ENCODE data around the gene CBX7.

Gene CBX7

DNA sequence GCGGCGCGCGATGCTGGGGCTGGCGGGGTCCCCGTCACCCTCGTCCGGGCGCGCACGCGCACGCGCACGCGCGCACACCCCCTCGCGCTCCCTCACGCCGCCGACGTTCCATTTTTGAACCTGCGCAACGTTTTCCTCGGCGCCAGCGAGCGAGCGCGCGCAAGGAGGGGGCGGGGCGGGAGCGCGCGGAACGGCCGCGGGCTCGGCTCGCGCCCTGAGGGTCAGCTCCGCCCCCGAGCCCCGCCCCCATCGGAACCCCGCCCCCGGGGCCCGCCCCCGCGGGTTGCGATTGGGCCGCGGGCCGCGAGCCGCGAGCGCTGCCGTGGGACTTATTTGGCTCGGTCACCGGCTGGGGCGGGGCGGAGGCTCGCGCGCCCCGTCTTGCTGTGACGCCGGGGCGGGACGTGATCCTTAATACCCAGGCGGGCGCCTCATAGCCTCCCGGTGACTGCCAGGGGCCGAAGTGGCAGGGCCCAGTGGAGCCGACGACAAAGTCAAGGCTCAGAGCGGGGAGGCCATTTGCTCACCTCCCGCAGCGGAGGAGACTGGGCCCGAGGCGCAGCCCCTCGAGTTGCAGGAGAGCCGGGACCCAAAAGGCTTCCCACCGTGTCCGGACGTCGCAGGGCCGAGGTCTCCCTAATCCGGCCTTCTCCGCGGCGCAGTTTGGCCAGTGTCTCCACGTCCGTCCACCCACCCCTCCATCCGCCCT lies at the start of gene CBX7:
Gene CBX7 (minus strand): TSS at position 170 of the 709 bp plus-strand sequence. CDS start 236 bp downstream, outside the sequence.
- DNase-seq (ENCODE audit: low spot score), result peak; percentile 96

DNA sequence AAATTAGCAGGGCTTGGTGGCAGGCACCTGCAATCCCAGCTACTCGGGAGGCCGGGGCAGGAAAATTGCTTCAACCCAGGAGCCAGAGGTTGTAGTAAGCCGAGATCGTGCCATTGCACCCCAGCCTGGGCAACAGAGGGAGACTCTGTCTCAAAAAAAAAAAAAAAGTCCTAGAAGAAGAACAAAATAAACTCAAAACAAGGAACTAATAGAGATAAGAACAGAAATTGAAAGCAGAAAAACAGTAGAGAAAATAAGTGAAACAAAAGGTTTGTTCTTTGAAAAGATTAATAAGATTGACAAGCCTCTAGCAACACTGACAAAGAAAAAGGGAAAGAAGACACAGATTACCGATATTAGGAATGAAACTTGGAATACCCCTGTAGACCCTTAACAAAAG lies 45.1 kb upstream of the CBX7 start:
- no peak for DNase-seq (ENCODE audit: low spot score)

DNA sequence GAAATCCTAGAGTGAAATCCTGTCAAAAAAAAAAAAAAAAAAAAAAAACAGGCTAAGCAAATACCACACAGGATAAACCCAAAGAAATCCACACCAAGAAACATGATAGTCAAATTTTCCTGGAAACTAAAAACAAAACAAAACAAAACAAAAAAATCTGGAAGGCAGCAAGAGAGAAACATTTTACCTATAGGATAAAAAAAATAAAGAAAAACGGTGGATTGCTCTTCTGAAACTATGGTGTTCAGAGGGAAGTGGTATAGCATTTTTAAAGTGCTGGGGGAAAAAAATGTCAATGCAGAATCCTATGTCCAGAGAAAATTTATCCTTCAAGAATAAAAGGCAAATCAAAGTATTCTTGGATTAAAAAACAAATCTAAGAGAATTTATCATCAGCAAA lies 41.6 kb upstream of the CBX7 start:
- no peak for DNase-seq (ENCODE audit: low spot score)

DNA sequence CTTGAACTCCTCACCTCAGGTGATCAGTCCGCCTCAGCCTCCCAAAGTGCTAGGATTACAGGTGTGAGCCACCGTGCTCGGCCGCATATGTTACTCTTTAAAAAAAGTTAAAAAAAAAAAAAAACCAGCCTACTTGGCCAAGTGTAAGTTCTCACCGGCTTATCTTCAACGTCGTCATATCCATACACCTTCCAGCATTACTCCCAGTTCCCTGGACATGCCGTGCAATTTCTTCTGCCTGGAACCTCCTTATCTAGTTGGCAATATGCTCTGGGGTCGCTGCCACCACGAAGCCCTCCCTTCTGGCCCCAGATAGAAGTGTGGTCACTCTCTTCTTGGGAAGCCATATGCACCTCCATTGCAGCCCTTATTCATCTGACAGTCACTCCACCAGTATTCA lies 36.3 kb upstream of the CBX7 start:
- DNase-seq (ENCODE audit: low spot score), result no peak

DNA sequence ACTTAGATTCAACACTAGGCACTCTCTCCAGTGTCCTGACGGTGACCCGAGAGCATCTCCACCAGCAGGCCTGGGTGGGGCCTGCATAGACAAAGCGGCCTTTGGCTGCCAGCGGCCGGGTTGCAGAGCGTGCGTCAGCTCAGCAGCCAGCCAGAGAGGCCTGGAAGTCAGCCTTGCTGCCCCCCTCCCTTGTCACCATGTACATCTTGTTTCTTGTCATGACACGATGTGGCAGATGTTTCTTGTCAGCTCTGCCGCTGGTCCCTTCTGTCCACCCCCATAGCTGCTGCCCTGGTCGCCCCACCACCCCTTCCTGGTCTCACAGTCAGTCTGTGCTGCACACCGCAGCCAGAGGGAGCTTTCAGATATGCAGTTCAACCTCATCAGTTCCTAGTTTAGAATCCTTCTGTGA lies 33.1 kb upstream of the CBX7 start:
- peak; percentile 94 for DNase-seq (ENCODE audit: low spot score)

DNA sequence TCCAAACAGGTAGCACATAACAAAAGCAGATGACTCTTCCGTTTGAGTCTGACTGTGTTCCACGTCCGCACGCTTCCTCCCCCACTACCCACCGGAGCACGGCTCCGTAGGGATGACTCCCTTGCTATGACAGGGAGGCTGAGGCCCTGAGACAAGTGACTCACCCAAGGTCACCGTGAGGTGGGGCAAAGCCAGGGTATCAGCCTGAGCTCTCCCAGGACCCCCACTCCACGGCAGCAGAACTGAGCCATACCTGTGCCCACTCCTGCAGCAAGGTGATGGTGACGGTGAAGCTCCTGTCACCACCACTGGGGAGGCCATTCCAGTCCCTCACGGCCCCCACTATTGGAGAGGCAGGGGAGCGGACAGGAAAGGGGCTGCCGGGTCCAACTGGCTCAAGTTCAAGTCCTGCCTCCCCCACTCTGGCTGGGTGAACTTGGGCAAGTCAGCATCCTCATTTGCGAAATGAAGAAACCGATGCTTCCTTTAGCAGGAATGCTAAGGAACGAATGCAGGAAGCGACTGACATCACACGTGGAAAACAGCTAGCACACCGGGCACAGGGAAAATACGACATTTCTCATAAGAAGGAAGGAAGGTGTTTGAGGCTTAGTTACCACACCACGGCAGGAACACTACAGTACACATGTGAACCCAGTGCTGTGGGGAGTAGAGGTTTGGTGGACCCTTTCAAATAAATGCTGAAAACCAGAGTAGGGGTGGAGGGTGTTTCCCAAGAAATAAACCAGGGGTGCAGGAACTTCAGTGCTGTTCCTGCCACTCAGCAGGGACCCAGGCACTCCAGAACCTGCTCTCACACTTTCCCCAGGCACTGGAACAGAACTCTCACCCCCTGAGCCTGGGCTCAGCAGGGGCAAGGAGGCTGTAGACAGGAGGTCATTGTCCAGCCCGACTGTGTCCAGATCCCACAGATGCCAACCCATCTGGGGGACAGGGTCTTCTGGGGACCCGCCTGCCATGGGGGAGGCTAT lies 32.4 kb upstream of the CBX7 start:
- no peak for DNase-seq (ENCODE audit: low spot score)

DNA sequence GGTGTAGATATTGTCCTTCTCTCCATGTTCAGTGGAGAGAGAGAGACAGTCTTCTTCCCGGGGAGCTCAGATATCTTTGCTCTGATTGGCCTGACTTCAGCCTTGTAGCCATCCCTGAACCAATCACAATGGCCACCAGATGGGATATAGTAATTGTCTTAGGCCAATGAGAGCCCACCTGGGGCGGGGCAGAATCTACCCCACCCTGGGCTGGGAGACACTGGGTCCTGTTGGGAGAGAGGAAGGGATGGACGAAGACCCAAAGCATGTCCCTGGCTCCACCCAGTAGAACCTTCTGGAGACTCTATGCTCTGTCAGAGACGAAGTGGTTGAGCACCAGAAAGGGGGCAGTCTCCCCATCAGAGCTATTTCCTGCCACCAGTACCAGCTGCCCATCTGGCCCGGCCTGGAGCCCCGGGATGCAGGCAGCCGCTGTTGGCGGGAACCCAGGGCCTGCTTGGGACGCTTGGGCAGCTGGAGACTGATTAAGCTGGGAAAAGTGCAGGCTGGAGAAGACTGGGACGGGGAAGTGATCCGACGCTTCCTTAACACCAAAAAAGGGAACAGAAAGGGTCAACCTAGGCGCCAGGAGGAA lies 31.6 kb upstream of the CBX7 start:
- no peak for DNase-seq (ENCODE audit: low spot score)

DNA sequence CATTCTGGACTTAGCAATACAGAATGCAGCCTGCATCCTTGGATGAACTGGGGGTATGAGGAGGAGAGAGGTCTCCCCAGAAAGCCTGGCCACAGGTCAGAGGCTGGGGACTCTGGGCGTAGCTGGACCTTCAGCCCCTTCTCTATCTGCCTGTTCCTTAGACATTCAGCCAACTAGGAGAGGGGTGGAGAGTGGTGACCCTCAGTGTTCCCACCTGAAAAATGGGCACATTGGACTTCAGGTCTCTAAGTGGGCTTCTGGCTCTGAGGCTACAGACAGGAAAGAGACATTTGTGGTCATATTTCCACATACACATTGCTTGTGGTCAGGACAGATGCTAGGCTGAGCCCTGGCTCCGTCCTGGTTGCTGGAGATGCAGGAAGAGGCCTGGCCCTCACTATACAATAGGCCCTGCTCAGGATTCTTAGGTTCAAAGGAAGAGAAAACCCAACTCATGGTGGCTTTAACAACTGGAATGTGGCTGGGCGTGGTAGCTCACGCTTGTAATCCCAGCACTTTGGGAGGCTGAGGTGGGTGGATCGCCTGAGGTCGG lies 30.1 kb upstream of the CBX7 start:
- no peak for DNase-seq (ENCODE audit: low spot score)

DNA sequence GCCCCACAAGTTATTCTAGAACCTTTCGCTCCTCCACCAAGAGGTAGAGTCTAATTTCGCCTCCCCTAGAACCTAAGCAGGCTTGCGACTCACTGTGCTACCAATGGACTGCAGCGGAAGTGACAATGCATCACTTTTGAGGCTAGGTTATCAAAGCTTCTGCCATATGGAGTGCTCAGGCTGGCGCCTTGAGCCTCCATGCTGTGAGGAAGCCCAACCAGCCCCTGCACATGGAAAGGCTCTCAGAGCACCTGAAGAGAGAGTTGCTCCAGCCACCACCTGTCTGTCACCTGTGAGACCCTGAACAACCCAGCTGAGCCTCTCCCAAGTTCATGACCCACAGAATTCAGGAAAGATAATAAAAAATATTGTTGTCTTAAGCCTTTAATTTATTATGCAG lies 29.3 kb upstream of the CBX7 start:
- no peak for DNase-seq (ENCODE audit: low spot score)

DNA sequence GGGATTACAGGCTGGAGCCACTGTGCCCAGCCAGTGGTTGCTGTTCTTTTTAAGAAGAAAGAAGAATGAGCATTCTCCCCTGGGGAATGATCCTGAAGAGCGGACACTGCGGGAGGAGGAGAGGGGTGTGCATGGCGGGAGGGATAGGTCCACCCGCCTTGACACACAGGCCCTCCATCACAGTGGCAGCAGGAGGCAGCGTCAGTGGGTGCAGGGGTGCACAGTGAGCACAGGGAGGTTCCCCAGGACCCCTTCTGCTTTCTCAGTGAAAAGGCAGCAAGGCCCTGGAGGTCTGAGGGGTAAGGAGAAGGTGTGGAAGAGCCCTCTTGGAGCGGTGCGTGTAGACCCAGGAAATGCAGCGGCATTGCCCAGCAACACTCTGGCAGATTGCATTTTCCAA lies 28.9 kb upstream of the CBX7 start:
- DNase-seq (ENCODE audit: low spot score), result no peak

DNA sequence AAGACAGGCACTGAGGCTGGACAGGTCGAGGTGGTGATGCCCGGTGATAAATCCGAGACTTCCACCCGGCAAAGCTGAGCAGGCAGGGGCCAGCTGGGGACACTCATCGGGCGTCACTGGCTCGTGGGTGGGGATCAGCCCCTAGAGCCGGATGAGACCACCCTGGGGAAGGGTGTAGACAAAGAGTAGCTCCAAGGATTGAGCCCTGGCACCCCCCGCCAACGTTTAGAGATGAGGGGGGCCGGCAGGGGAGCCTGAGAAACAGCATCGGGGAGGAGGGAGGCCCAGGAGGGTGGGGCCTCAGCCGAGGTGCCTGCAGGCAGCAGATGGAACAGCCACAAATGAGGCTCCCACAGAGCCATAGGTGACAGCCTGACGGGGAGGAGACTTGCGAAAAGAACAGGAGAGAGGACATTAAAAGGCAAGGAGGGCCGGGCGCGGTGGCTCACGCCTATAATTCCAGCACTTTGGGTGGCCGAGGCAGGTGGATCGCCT lies 27.4 kb upstream of the CBX7 start:
- DNase-seq (ENCODE audit: low spot score), result no peak

DNA sequence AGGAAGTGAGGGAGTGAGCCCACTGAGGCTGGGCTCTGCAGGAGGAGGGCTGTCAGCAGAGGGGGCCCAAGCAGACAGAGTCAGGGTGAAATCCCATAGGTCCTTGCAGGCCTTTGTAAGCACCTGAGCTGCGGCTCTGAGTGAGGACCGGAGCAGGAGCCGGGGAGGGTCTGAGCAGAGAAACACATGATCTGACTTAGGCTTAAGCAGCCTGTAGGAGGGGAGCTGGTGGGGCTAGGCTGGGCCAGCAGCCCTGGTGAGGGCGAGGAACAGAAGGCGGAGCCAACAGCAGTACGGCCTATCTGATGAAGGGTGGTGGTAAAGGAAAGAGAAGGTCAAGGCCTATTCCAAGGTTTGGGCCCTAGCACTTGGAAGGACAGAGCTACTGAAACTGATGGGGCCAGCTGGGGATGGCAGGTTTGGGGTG lies 26.9 kb upstream of the CBX7 start:
- DNase-seq (ENCODE audit: low spot score), result no peak

DNA sequence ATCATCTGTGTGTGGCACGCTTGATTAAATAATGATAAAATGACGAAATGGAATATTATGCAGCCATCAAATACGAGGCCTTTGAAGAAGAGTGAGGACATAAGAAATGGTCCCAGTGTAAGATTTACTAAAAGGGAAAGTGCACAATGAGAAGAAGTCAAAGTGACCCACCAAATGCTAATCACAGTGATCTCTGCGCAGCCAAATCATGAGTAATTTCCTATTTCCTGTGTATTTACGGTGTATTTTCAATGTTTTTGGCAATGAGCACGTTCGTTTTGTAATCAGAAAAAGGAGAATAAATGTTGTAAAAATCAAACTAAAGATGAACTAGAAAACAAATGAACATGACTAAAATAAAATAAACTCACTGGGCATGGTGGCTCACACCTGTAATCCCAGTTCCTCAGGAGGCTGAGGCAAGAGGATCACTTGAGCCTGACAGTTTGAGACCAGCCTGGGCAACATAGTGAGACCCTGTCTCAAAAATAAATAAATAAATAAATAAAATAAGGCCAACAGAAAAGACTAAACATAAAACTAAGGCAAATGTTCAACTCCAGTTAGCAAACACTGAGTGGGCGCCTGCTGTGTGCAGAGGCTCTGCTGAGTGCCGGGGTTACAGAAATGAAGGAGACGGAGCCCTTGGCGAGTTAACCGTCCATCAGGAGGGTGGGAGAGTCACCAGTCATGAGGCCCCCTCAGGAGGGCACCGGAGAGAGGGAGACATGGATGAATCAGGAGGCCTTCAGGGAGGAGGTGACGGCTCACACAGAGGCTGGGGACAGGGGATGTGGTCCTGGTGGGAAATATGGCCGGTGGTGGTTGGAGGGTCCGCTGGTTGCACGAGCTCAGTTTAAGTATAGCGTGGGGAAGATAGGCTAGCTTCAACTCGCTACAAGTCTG lies 26.0 kb upstream of the CBX7 start:
- DNase-seq (ENCODE audit: low spot score), result no peak

DNA sequence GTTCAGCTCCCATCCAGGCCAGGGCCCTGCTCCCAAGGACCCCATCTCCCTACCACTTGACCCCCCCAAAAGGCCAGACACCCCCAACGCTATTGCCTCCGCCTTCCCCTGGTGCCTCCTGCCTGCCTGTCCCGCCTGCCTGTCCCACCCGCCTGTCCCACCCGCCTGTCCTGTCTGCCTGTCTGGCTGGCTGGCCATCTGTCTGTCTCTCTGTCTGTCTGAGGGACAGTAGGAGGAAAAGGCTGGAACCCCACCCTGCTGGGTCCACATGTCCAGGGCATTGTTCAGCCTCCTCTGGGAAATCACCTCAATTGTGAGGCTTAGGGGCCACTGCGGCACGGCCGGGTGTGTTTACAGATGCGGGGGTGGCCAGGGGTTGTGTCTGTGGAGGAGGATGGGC lies 25.3 kb upstream of the CBX7 start:
- DNase-seq (ENCODE audit: low spot score), result no peak

DNA sequence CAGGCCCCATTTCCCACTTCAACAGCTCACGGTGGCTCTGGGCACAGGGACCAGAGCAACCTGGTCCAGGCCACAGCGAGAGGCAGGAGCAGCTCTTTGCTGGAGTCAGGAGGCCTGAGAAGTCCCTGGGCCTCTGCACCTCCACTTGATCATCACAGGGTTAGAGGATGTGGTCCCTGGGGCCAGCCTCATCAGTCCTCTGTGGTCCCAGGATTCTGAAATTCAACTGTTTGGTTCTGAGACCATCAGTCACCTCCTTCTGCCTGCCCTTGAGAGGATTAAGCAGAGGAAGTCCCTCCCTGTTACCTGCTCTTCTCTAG lies 24.9 kb upstream of the CBX7 start:
- DNase-seq (ENCODE audit: low spot score), result no peak

DNA sequence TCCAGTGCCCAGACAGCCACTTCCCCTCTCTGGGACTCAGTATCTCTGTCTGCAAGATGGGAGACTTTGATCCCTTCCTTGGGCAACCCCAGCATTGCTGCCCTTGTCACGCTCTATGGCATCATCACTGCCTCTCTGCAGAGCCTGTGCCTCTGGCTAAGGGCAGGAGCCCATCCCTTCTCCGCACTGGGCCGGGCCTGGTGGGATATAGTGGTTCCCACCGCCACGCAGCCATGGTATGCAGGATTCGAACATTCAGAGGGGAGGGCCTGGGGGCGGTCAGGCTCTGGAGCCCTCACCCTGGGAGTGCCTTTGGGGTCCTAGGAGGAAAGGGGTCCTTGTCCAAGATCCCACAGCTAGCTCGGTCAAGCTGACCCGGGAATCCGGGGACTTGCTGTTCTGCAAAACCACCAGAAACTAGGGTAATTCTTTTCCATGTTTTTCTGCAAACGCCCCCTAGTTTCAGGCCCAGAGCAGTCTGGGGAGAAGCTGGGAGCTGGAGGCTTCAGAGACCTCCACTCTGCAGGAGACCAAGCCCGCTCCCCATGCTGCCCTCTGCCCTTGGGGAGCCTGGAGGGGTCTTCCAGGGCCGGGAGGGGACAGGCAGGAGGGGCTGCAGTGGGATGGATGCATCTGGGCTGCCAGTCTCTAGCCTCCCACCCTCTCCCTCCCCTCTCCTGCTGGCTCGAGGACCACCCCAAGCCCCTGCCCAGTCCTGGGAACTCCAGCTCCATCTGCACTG lies 24.4 kb upstream of the CBX7 start:
- DNase-seq (ENCODE audit: low spot score), result no peak

DNA sequence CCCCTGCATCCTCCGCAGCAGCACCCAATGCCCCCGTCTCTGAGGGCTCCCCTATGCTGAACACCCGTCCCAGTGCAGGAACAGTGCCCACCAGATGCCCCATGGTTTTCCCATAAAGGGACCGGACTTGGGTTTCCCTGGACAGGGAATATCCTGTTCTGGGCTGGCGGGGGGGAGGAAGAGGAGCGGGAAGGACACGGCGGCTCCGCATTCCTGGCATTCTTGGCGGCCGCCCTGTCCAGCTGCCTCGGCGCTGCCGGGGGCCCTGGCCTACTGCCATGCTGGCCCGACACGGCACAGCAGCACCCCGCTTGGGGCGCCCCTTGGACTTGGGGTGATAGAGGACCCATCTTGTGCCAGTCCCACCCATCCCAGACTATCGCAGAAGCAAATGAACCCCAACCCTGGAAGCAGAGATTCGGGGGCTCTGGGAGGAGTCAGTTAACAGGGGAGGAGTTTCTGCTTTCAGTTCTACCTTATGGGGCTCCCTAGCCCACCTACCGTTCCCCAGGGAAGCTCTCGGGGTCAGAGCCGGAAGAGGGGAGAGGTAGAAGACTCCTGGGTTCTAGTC lies 23.7 kb upstream of the CBX7 start:
- peak; percentile 48 for DNase-seq (ENCODE audit: low spot score)

DNA sequence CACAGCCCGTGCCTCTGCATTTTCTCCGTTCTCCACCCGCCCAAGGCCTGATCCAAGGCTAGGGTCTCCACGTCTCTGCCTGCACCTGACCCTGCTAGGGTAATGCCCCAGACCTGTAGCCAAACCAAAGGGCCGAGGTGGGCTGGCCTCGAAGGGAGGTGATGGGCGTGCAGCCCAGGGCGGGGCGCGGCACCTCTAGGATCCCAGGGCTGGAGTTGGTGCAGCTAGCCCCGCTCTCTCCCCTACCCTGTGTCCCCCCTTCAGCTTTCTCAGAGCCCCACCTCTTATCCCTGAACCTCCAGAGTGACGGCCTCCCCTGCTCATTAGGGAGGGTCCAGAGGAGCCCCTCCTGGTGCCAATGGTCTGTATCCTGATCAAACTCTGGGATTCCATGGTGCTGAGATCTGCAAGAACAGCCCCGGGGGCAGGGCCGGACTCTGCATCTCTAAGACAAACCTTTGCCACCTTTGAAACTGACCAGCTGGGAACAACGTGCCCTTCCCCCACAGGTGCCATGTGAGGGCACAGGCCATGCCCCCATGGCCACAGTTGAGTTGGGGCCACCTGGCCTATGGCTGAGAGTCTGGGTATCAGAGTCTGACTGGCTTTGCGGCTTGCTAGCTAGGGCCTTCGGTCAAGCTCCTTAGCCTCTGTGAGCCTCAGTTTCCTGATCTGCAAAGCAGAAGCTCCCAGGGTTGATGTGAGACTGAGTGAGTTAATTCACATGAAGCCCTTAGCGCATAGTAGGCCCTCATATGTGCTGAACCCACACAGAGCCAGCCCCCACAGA lies 23.1 kb upstream of the CBX7 start:
- DNase-seq (ENCODE audit: low spot score), result no peak

Data from COLO829 (cell line).